ENCODE measurements around the gene DDAH1. TPM values are rescaled to one million over a fixed set of nuclear protein-coding genes. Genes with fewer than 3 reads are reported as not detected.
A peak's percentile ranks its signal among the peaks of the same experiment; 100 is the strongest.

Gene DDAH1
- total RNA-seq, 1 experiment from 2014 or later = 82.7 TPM

GRCh38 chr1:85308833-85309350 is 156.1 kb downstream of the DDAH1 start:
- no peak for DNase-seq (ENCODE audit: low spot score)

DNA sequence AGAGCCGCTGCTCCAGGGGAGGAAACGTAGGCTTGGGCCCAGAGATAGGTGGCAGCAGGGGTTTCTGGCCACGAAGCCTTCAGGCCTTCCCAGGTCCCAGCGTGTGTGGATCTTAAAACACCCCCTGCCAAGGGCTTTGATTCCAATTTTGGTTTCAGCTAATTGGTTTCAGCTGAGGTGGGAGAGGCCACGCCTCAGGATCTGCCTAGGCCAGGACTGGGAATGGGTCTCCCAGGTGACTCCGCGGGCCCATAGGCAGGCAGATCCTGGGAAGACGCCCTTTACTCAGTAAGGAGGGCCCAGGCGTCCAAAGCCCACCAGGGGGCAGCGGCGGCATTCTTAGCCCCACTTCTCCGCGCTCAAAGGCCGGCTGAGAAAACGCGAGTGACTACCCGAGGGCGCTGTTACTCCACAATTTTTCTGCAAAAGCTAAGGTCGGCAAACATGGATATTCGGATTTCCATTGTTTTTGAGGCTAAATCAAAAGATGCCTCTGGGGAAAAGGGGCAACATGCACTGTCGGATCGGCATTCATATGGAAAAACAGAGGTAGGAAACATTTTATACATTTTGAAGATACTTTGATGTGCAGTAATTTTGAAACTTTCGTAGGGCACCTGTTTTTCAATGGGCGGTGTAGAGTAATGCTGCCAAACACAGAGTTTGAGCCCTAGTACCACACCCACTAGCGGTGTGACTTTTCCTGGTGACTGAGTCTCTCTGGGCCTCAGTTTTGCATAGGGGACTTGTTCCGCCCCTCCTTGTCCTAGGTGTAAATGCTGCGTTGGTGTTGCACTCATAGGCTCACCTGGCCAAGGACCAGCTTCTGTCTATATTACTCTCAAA is 156.7 kb downstream of the DDAH1 start:
- peak; percentile 93 for DNase-seq (ENCODE audit: low spot score)

- no peak for DNase-seq (ENCODE audit: low spot score)
These were observed 158.7 kb downstream of the DDAH1 start for GRCh38 chr1:85306236-85306635.

DNA sequence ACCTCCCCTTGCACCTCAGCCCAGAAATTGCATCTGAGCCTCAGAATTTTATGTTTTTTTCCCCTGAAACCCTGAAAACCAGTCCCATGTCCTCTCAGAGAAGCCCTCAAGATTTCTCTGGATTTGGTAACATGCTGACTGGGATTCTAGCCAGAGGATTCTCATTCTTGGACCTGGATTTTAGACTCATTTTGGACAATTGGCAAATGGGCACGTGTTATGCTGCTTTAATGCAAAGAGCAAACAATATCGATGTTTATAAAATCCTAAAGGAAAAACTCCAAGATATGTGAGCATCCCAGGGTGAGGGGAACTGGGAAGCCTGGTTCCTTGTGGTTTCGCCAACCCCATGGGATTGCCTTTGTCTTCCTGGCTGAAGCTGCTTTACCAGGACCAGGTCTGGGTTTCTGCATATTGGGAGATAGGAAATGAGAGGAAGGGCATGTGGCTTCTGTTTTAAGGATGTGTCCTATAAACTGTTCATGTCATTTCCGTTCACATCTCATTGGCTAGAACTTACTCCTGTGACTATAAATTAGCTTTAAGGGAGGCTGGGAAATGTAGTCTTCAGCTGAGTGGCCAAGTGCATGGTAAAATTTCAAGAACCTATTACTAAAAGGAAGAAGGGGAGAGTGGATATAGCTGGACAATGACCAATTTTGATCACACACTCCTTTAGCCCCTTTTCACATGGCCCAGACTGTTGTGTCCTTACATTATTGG is 161.4 kb downstream of the DDAH1 start:
- DNase-seq (ENCODE audit: low spot score) = no peak

DNA sequence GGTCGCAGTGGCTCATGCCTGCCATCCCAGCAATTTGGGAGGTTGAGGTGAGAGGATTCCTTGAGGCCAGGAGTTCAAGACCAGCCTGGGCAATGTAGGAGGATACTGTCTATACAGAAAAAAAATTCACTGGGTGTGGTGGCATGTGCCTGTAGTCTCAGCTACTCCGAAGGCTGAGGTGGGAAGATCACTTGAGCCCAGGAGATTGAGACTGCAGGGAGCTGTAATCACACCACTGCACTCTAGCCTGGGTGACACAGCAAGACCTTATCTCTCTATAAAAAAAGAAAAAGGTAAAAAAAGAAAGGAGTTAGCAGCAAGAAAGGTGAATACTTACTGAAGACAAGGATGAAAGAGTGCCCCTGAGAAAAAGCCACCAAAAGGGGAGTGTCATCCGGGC is 164.8 kb downstream of the DDAH1 start:
- no peak for DNase-seq (ENCODE audit: low spot score)

DNA sequence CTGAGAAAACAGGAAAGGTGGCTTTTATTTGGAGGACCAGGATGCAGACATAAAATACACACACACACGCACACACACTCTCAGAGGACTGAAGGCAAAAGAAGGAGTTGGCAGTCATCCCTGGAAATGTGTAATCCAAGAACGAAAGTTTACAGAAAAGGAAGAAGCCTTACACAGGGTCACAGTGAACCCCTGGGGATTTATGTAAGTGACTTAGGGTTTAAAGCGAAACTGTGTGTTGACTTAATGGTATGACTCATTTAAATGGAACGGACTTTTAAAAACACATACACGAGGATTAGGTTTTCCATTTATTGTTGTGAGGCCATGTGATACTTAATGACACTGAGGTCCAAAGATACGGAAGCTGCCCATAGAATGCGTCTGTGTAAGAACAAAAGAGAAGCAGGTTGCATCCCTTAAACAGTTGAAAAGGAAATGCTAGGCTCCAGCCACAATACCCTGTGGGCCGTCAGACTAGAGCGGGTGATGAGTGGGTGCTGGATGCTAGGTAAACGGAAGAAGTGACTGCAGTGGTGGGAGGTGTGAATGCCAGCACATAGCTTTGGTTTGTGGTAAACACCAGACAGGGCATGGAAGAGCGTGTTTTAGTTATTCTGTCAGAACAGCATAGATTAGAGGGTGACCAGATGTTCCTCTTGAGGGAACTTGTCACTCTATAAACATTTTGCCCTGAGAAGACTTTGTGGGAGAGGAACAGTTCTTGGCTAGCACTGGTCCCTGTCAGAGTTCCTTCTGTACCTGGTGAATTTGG is 166.9 kb downstream of the DDAH1 start:
- peak; percentile 86 for DNase-seq (ENCODE audit: low spot score)

GRCh38 chr1:85297538-85297854 is 167.5 kb downstream of the DDAH1 start:
- DNase-seq (ENCODE audit: low spot score) = no peak

DNA sequence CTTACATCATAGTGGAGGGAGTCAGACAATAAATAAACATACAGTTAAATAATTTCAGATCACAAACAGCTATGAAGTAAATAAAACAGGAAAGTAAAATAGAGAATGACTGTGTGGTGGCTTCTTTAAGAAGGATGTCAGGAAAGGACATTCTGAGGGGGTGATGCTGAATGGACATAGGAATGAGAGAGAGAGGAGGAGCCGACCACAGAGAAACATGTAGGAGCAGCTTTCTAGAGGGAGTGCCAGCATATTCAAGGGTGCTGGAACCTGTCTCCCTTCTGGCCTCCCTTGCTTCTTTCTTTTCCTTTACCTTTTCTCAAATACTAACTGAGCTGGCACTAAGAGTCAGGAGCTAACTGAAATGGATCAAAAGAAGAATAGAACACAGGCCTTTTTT is 168.0 kb downstream of the DDAH1 start:
- no peak for DNase-seq (ENCODE audit: low spot score)

DNA sequence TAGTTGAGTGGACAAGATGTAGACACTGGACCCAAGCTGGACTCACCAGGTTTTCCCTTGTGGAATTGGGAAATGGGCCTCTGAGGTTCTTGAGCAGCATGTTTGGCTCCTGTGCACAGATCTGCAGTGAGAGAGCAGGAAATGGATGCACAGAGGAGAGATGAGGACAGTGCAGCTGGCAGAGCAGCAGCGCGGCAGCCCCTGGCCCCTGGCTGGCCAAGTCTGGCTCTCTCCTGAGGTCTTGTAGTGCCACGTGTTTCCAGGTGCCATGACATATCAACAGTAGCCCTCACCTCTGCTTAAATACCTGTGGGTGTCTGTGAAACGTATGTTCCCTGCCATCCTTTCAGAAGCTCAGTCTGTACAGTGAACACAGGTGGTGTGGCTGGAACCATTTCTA is 169.3 kb downstream of the DDAH1 start:
- no peak for DNase-seq (ENCODE audit: low spot score)

GRCh38 chr1:85295006-85295431 is 169.9 kb downstream of the DDAH1 start:
- DNase-seq (ENCODE audit: low spot score) = no peak

DNA sequence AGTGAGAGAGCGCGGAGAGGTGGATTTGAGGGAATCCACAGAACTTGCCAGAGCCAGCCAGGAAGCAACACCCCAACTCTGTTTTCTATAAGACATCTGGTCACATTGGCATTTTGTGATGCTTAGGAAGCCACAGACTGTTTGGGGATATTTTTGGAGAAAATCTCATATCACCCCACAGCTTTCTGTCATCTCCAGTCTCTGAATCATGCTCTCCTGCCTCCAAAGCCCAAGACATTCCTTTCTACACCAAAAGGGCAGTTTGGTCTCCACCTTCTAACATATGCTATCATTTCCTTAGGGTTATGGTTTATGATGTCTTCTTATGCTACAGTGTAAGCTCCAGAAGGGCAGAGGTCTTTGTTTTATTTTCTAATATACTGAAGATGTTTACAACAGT is 174.1 kb downstream of the DDAH1 start:
- DNase-seq (ENCODE audit: low spot score) = no peak

DNA sequence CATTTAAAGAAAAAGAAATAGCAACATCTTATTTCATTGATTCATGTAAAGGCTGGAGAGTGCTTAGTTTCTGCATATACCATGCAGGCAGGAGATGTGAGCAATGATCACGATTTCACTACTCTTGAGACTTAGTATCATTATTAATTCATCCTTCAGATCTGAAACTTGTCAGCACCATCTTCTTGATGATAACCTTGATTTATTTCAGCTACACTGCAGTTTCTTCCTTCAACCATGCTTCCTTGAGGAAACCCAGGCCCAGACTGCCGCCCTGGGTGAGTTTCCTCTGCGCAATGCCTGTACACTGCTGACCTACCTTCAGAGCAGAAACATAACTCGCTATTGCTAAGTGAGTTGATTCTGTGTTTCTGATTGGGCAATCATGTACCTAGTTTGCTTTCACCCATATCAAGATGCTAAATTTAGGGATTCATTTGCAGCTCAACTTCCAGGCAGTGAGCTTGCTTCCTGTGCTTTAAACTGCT is 175.1 kb downstream of the DDAH1 start:
- DNase-seq (ENCODE audit: low spot score) = no peak

DNA sequence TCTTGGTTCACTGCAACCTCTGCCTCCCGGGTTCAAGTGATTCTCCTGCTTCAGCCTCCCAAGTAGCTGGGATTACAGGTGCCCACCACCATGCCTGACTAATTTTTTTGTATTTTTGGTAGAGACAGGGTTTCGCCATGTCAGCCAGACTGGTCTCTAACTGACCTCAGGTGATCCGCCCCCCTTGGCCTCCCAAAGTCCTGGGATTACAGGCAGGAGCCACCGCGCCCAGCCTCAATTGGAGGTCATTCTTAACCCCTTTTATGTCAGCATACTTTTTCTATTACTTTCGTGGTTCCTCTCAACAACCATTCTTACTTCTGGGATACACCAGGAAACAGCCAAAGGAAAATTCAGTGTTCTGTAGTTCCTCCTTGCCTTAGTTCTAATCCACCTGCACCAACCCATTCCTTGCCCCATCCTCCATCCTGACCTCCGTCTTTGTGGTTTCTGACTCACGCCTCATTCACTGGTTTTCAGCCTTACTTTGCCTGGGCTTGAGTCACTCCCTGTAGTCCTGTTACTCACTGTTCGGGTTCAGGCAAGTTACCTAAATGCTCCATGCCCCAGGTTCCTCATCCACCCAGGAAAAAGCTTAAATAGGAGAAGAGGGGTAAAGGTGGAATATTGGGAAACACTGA is 175.6 kb downstream of the DDAH1 start:
- DNase-seq (ENCODE audit: low spot score) = peak; percentile 63

DNA sequence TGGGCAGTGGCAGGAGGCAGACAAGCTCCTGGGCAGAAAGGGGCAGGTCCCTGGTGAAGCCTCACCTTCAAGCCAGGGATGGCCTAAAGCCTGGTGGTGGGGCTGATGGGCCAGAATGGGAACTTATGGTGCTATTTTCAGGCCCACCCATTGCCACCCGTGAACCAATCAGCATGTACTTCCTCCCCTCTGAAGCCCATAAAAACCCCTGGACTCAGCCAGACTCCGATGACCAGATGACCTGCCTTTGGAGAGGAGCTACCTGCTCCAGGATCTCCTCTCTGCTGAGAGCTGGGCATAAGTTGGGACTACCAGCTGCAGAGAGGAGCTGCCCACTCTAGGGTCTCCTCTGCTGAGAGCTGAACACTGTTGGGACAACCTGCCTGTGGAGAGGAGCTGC is 180.8 kb downstream of the DDAH1 start:
- no peak for DNase-seq (ENCODE audit: low spot score)

GRCh38 chr1:85283475-85284199 is 181.3 kb downstream of the DDAH1 start:
- peak; percentile 66 for DNase-seq (ENCODE audit: low spot score)

DNA sequence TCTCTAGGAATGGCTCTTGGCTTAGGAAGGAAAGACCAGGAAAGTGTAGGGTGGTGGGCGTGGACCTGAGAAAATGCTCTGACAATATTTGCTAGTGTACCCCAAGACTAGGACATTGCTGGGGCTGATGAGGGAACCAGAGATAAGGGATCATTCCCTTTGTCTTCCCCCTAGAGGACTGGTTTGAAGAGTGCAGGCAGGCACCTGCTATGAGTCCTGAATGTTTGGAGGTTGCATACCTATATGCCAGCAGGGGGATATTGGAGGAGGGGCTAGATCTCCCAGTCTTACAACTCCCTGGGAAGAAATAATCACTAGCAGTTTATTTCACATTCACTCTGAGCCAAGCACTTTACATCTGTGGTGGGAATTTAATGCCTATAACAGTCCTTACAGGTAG is 182.5 kb downstream of the DDAH1 start:
- DNase-seq (ENCODE audit: low spot score) = peak; percentile 35

- DNase-seq (ENCODE audit: low spot score) = no peak
These were observed 184.3 kb downstream of the DDAH1 start for GRCh38 chr1:85280636-85281035.

DNA sequence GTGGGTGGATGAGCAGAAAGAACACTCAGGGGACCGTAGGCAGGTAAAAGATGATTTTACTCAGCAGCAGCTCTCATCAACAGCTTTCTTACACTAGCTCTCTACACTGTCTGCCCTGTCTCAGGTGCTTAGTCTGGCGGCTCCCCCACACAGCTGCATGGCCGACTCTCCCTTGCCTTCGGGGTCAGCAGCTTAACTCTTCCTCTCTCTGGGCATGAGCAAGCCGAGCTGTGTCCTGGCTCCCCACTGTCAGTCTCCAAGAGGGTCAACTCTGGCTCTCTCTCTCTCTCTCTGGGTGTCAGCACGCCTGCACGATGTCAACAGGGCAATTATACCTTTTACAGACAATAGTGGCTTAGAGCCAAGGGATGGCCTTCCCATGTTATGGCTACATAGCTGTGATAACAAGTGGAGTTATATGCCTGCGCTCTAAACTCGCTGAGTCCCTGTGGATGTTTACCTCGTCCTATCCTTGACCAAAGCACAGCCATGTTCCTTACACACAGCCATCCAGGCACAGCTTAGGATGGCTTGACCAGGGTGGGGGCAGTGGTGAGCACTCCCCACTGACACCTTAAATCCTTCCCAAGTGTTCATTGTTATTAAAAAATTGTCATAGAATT is 185.4 kb downstream of the DDAH1 start:
- no peak for DNase-seq (ENCODE audit: low spot score)

DNA sequence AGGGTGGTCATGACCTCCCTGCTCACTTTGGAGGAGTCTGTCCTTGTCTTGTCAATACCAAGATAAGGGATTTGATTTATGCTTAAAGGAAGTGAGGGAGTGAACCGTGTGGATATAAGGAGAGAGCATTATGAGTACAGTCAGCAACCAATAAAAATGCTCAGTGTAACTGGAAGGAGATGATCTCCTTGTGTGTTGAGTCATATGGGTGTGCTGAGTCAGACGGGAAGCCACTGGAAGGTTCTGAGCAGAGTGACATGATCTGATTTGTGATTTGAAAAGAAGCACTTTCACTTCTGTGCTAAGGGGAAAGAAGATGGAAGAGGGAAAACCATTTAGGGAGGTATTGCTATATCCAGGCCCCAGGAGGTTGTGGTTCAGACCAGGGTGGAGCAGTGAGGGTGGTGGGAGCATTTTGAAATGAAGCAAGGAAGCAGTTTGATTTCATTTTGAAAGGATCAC is 186.1 kb downstream of the DDAH1 start:
- DNase-seq (ENCODE audit: low spot score) = peak; percentile 73

DNA sequence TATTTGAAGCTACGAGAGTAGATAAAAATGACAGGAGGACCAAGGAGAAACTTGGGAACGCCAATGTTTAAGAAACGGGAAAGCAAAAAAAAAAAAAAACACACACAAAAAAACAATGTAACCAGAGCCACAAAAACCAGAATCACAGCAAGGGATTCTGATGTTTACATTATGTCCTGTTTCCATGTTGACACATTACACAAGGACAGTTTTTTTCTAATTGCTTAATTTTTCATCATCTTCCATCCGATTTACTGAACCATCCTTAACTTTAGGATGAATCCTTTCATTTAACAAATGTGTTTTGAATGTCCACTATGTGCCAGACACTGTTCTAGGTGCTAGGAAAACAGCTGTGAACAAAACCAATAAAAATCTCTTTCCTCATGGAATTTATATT is 187.2 kb downstream of the DDAH1 start:
- DNase-seq (ENCODE audit: low spot score) = no peak

Data from HT-29 (cell line).